ENCODE measurements around the gene SLC19A2. TPM values are rescaled to one million over a fixed set of nuclear protein-coding genes. Genes with fewer than 3 reads are reported as not detected.
"Not testable (repeated sequence)": the region's sequence is repeated elsewhere in the genome, so short reads cannot be mapped to it uniquely, and the experiment has no call there.

The SLC19A2 gene
- total and polyA plus RNA-seq, 7 donors, result 1.2 to 31.3 (median 21.0) TPM

- no peaks in the 10 kb centered on the region for H3K27me3 ChIP-seq
- no peak overlapping the region for H3K4me3 ChIP-seq
- 5 to 12% methylated on average over 3 of the region's 3 CpGs for WGBS, 2 donors
- intact Hi-C loops (cut with DNase I), result no loop called here
- no peak for TF ChIP-seq POLR2A (IDR thresholded peaks at IDR 0.05)
- peak in 1 of 4 donors; percentile 6 for TF ChIP-seq POLR2AphosphoS5 (IDR thresholded peaks at IDR 0.05)
- TF ChIP-seq EP300 (IDR thresholded peaks at IDR 0.05), result no peak
- H3K4me1 ChIP-seq, result peaks cover 0 to 20% (median 12%) of the 10 kb centered on the region in 4 donors
- H3K27ac ChIP-seq, result peak overlapping the region in 2 of 4 donors; percentile 15 to 30
- no peak for DNase-seq
- H3K9me3 ChIP-seq, result no peaks in the 10 kb centered on the region
- no peaks in the 10 kb centered on the region for H3K36me3 ChIP-seq
Measured at GRCh38 chr1:169508432-169509338, 22.9 kb upstream of the SLC19A2 start.

- intact Hi-C loops (cut with DNase I), result no loop called here
- TF ChIP-seq CTCF (IDR thresholded peaks at IDR 0.05), result no peak
- TF ChIP-seq POLR2AphosphoS5 (IDR thresholded peaks at IDR 0.05), result no peak
- TF ChIP-seq EP300 (IDR thresholded peaks at IDR 0.05), result no peak
- DNase-seq, result no peak
- Histone ChIP-seq H3K4me1 (peaks cover 0 to 17% (median 12%) of the 10 kb centered on the region in 4 donors), H3K4me3 (no peak overlapping the region), H3K36me3 (no peaks in the 10 kb centered on the region), H3K9me3 (no peaks in the 10 kb centered on the region), H3K27ac (no peak overlapping the region), H3K27me3 (no peaks in the 10 kb centered on the region)
- WGBS, 2 donors, result 20 to 68% methylated on average over 2 of the region's 2 CpGs
Measured at GRCh38 chr1:169507413-169507812, 21.7 kb upstream of the SLC19A2 start.

GRCh38 chr1:169503601-169504000 is 17.9 kb upstream of the SLC19A2 start:
- intact Hi-C loops (cut with DNase I); H3K27me3 ChIP-seq; H3K36me3 ChIP-seq; H3K27ac ChIP-seq; H3K4me1 ChIP-seq; H3K4me3 ChIP-seq; DNase-seq; H3K9me3 ChIP-seq: not testable (repeated sequence)
- WGBS, 2 donors, result 96 to 97% methylated on average over 2 of the region's 2 CpGs

- Histone ChIP-seq H3K9me3 (no peaks in the 10 kb centered on the region), H3K4me1 (peaks cover 0 to 6% (median 0%) of the 10 kb centered on the region in 4 donors), H3K27me3 (no peaks in the 10 kb centered on the region), H3K36me3 (no peaks in the 10 kb centered on the region), H3K27ac (no peak overlapping the region), H3K4me3 (no peak overlapping the region)
- intact Hi-C loops (cut with DNase I), result no loop called here
- TF ChIP-seq EP300 (IDR thresholded peaks at IDR 0.05), result no peak
- TF ChIP-seq CTCF (IDR thresholded peaks at IDR 0.05), result no peak
- TF ChIP-seq POLR2AphosphoS5 (IDR thresholded peaks at IDR 0.05), result no peak
- TF ChIP-seq POLR2A (IDR thresholded peaks at IDR 0.05), result no peak
- DNase-seq, result no peak
Measured at GRCh38 chr1:169499807-169500206, 14.1 kb upstream of the SLC19A2 start.

GRCh38 chr1:169497317-169497716 is 11.6 kb upstream of the SLC19A2 start:
- intact Hi-C loops (cut with DNase I), result no loop called here
- DNase-seq, result no peak
- no peak overlapping the region for H3K4me3 ChIP-seq

More at GRCh38 chr1:169497317-169497716, 11.6 kb upstream of the SLC19A2 start:
- TF ChIP-seq EP300 (IDR thresholded peaks at IDR 0.05), result no peak
- TF ChIP-seq CTCF (IDR thresholded peaks at IDR 0.05), result no peak
- TF ChIP-seq POLR2AphosphoS5 (IDR thresholded peaks at IDR 0.05), result no peak
- no peak for TF ChIP-seq POLR2A (IDR thresholded peaks at IDR 0.05)
- Histone ChIP-seq H3K4me1 (peaks cover 0 to 6% (median 0%) of the 10 kb centered on the region in 4 donors), H3K36me3 (no peaks in the 10 kb centered on the region), H3K9me3 (no peaks in the 10 kb centered on the region), H3K27me3 (no peaks in the 10 kb centered on the region), H3K27ac (no peak overlapping the region)
- 94 to 97% methylated on average over 2 of the region's 2 CpGs for WGBS, 2 donors
